Mesenchymal stem cell (in vitro differentiated cells and primary cell): Measurements from ENCODE around the gene CENPP.

Experiments
- DNase-seq: peaks from one replicate; pipeline ENCODE4 v3.0.0-alpha.2; 2013
- H2AFZ ChIP-seq: one replicate; pipeline ENCODE4 v1.6.1; 2013; ENCODE audit warnings: low read depth, mild to moderate bottlenecking, control low read depth, inconsistent platforms, low read length, moderate library complexity
- H2AK5ac ChIP-seq: 2 replicates; pipeline ENCODE4 v1.6.1; 2013; ENCODE audit warnings: low read length, moderate library complexity, mild to moderate bottlenecking, inconsistent platforms; ENCODE audit not compliant: severe bottlenecking
- H2BK120ac ChIP-seq: one replicate; pipeline ENCODE4 v1.6.1; 2013; ENCODE audit warnings: low read depth, mild to moderate bottlenecking, inconsistent platforms, low read length, moderate library complexity
- H2BK12ac ChIP-seq, 2 experiments: one replicate each; pipeline ENCODE4 v1.6.1; 2013; ENCODE audit warnings: inconsistent platforms in 2 of 2, low read length in 2 of 2, mild to moderate bottlenecking in 2 of 2, moderate library complexity in 2 of 2, control low read depth in 1 of 2
- H2BK15ac ChIP-seq: one replicate; pipeline ENCODE4 v1.6.1; 2013; ENCODE audit warnings: mild to moderate bottlenecking, low read depth, inconsistent platforms; ENCODE audit not compliant: poor library complexity, severe bottlenecking
- H2BK5ac ChIP-seq: 2 replicates; pipeline ENCODE4 v1.6.1; 2013; ENCODE audit warnings: low read depth, mild to moderate bottlenecking, low read length, control low read depth, inconsistent platforms; ENCODE audit not compliant: poor library complexity, severe bottlenecking
- H3K14ac ChIP-seq, 2 experiments: one replicate each; pipeline ENCODE4 v1.6.1; 2013; ENCODE audit warnings: inconsistent platforms in 2 of 2, low read length in 2 of 2, control low read depth in 1 of 2, mild to moderate bottlenecking in 1 of 2, moderate library complexity in 1 of 2
- H3K18ac ChIP-seq, 2 experiments: one replicate each; pipeline ENCODE4 v1.6.1; 2013; ENCODE audit warnings: inconsistent platforms in 2 of 2, low read length in 2 of 2, control low read depth in 1 of 2, low read depth in 1 of 2, mild to moderate bottlenecking in 1 of 2
- H3K23ac ChIP-seq, 2 experiments: one replicate each; pipeline ENCODE4 v1.6.1; 2013; ENCODE audit warnings: inconsistent platforms in 2 of 2, low read length in 2 of 2, mild to moderate bottlenecking in 2 of 2, moderate library complexity in 2 of 2, control low read depth in 1 of 2
- H3K27ac ChIP-seq: 2 replicates; pipeline ENCODE4 v1.5.1; 2013; ENCODE audit warnings: mild to moderate bottlenecking, moderate library complexity, low read length, control low read depth, inconsistent platforms; ENCODE audit not compliant: poor library complexity, severe bottlenecking
- H3K27me3 ChIP-seq, 2 experiments: 2 replicates each; pipeline versions ENCODE4 v1.6.1 to v1.7.0; 2013; ENCODE audit warnings: low read length in 2 of 2, mild to moderate bottlenecking in 2 of 2, moderate library complexity in 2 of 2, control low read depth in 1 of 2, inconsistent platforms in 1 of 2; ENCODE audit not compliant: control insufficient read depth in 1 of 2, insufficient read depth in 1 of 2
- H3K36me3 ChIP-seq, 2 experiments: 2 replicates each; pipeline versions ENCODE4 v1.6.1 to v1.7.0; 2013; ENCODE audit warnings: low read length in 2 of 2, control low read depth in 1 of 2, inconsistent platforms in 1 of 2, low read depth in 1 of 2, mild to moderate bottlenecking in 1 of 2; ENCODE audit not compliant: insufficient read depth in 2 of 2, control insufficient read depth in 1 of 2
- H3K4ac ChIP-seq, 2 experiments: one replicate each; pipeline ENCODE4 v1.6.1; 2013; ENCODE audit warnings: inconsistent platforms in 2 of 2, low read length in 2 of 2, mild to moderate bottlenecking in 2 of 2, moderate library complexity in 2 of 2, control low read depth in 1 of 2, low read depth in 1 of 2
- H3K4me1 ChIP-seq: 2 replicates; pipeline ENCODE4 v1.6.1; 2013; ENCODE audit warnings: low read depth, low read length, control low read depth; ENCODE audit not compliant: control insufficient read depth, insufficient read depth
- H3K4me2 ChIP-seq: 2 replicates; pipeline ENCODE4 v1.6.1; 2013; ENCODE audit warnings: low read length, mild to moderate bottlenecking, inconsistent platforms; ENCODE audit not compliant: poor library complexity, severe bottlenecking
- H3K4me3 ChIP-seq, 2 experiments: 2 replicates each; pipeline versions ENCODE4 v1.5.1 to v1.7.0; 2013; ENCODE audit warnings: low read length in 2 of 2, mild to moderate bottlenecking in 2 of 2, control low read depth in 1 of 2, low read depth in 1 of 2; ENCODE audit not compliant: insufficient read depth in 1 of 2
- H3K79me1 ChIP-seq: replicated peaks from 2 replicates; pipeline ENCODE4 v1.6.1; 2013; ENCODE audit warnings: mild to moderate bottlenecking, control low read depth, low read length, inconsistent platforms; ENCODE audit not compliant: poor library complexity, severe bottlenecking
- H3K9ac ChIP-seq: 2 replicates; pipeline ENCODE4 v1.7.0; 2013; ENCODE audit warnings: mild to moderate bottlenecking, low read length, moderate library complexity
- H3K9me3 ChIP-seq: 2 replicates; pipeline ENCODE4 v1.7.0; 2013; ENCODE audit warnings: mild to moderate bottlenecking, low read length; ENCODE audit not compliant: control insufficient read depth
- H4K8ac ChIP-seq: one replicate; pipeline ENCODE4 v1.6.1; 2013; ENCODE audit warnings: inconsistent platforms, mild to moderate bottlenecking, low read length, moderate library complexity
- H4K91ac ChIP-seq: one replicate; pipeline ENCODE4 v1.6.1; 2013; ENCODE audit warnings: mild to moderate bottlenecking, low read length, inconsistent platforms
- WGBS: methylation state at CpG from one replicate; pipeline ENCODE4 v1.1.7; 2013; ENCODE audit warnings: mixed read lengths; 5-methylcytosine and 5-hydroxymethylcytosine counted together

The CENPP gene

GRCh38 chr9:92360083-92360482 lies 34.3 kb downstream of the CENPP start:
- WGBS = 100% methylated on average over 1 of the region's 3 CpGs

GRCh38 chr9:92369075-92369474 lies 43.3 kb downstream of the CENPP start:
- Histone ChIP-seq H3K9me3 (peaks cover 20% of the 10 kb centered on the region), H2AK5ac (no peak overlapping the region), H3K4ac (no peak overlapping the region), H3K27me3 (no peaks in the 10 kb centered on the region), H3K4me2 (no peak overlapping the region), H3K9ac (no peak overlapping the region), H2BK120ac (no peak overlapping the region), H3K18ac (no peak overlapping the region), H2BK5ac (no peak overlapping the region), H3K36me3 (no peaks in the 10 kb centered on the region), H2BK15ac (no peak overlapping the region), H3K4me1 (no peaks in the 10 kb centered on the region), H2AFZ (no peak overlapping the region), H3K23ac (no peak overlapping the region), H3K14ac (no peak overlapping the region), H4K91ac (no peak overlapping the region), H3K27ac (no peak overlapping the region), H3K4me3 (no peak overlapping the region), H3K79me1 (no peaks in the 10 kb centered on the region), H4K8ac (no peak overlapping the region), H2BK12ac (no peak overlapping the region)
- DNase-seq = no peak
- WGBS = 39% methylated on average over 2 of the region's 2 CpGs

More at GRCh38 chr9:92360083-92360482, 34.3 kb downstream of the CENPP start:
- no peaks in the 10 kb centered on the region for H3K27me3 ChIP-seq
- no peak overlapping the region for H3K18ac ChIP-seq
- H2AFZ ChIP-seq = no peak overlapping the region
- H3K14ac ChIP-seq = no peak overlapping the region
- no peak for DNase-seq
- H3K4me1 ChIP-seq = no peaks in the 10 kb centered on the region
- H3K4me3 ChIP-seq = no peak overlapping the region
- H3K23ac ChIP-seq = no peak overlapping the region
- no peaks in the 10 kb centered on the region for H3K36me3 ChIP-seq
- no peak overlapping the region for H2BK12ac ChIP-seq
- no peak overlapping the region for H4K91ac ChIP-seq
- no peak overlapping the region for H4K8ac ChIP-seq
- H3K79me1 ChIP-seq = no peaks in the 10 kb centered on the region
- no peak overlapping the region for H2BK120ac ChIP-seq
- H3K27ac ChIP-seq = no peak overlapping the region
- no peak overlapping the region for H2BK5ac ChIP-seq
- H3K4ac ChIP-seq = no peak overlapping the region
- H3K4me2 ChIP-seq = no peak overlapping the region
- H2AK5ac ChIP-seq = no peak overlapping the region
- H3K9ac ChIP-seq = no peak overlapping the region
- peaks cover 12% of the 10 kb centered on the region for H3K9me3 ChIP-seq
- no peak overlapping the region for H2BK15ac ChIP-seq

GRCh38 chr9:92373167-92373566 lies 47.4 kb downstream of the CENPP start:
- WGBS = 100% methylated on average over 1 of the region's 2 CpGs

GRCh38 chr9:92377876-92378275 lies 52.1 kb downstream of the CENPP start:
- H3K9ac ChIP-seq = no peak overlapping the region
- H3K36me3 ChIP-seq = no peaks in the 10 kb centered on the region
- no peak overlapping the region for H3K27ac ChIP-seq
- no peak overlapping the region for H4K91ac ChIP-seq
- H2AFZ ChIP-seq = no peak overlapping the region
- no peak overlapping the region for H2BK120ac ChIP-seq
- no peak overlapping the region for H3K4me3 ChIP-seq
- H3K23ac ChIP-seq = peak overlapping the region in 1 of 2 experiments; percentile 3
- peak overlapping the region; percentile 7 for H4K8ac ChIP-seq
- peaks cover 17% of the 10 kb centered on the region for H3K9me3 ChIP-seq
- no peak overlapping the region for H3K14ac ChIP-seq
- 31% methylated on average over 1 of the region's 2 CpGs for WGBS
- no peaks in the 10 kb centered on the region for H3K4me1 ChIP-seq
- no peaks in the 10 kb centered on the region for H3K27me3 ChIP-seq
- no peak overlapping the region for H2BK12ac ChIP-seq
- H2BK15ac ChIP-seq = no peak overlapping the region
- no peak overlapping the region for H3K18ac ChIP-seq
- H3K4ac ChIP-seq = no peak overlapping the region
- DNase-seq = no peak
- H2BK5ac ChIP-seq = no peak overlapping the region
- no peak overlapping the region for H2AK5ac ChIP-seq
- H3K79me1 ChIP-seq = no peaks in the 10 kb centered on the region
- no peak overlapping the region for H3K4me2 ChIP-seq

More at GRCh38 chr9:92373167-92373566, 47.4 kb downstream of the CENPP start:
- Histone ChIP-seq H2BK120ac (no peak overlapping the region), H3K27ac (no peak overlapping the region), H3K9ac (no peak overlapping the region), H4K91ac (no peak overlapping the region), H3K27me3 (no peaks in the 10 kb centered on the region), H4K8ac (no peak overlapping the region), H3K79me1 (no peaks in the 10 kb centered on the region), H3K36me3 (no peaks in the 10 kb centered on the region), H2BK15ac (no peak overlapping the region), H2BK12ac (no peak overlapping the region), H3K9me3 (peaks cover 25% of the 10 kb centered on the region), H3K23ac (no peak overlapping the region), H3K4me3 (no peak overlapping the region), H3K18ac (no peak overlapping the region), H3K4me1 (no peaks in the 10 kb centered on the region), H2AFZ (no peak overlapping the region), H3K4me2 (no peak overlapping the region), H3K14ac (no peak overlapping the region), H2BK5ac (no peak overlapping the region), H2AK5ac (no peak overlapping the region), H3K4ac (no peak overlapping the region)
- no peak for DNase-seq
